HG03378 (cell line): ENCODE measurements around the gene LRP5.

Experiments
- ATAC-seq: cut with Tn5 transposase; IDR thresholded peaks from one replicate; pipeline ENCODE4 v1.9.1; 2021; ENCODE audit warnings: mild to moderate bottlenecking, moderate library complexity; ENCODE audit not compliant: unreplicated experiment

LRP5 gene

GRCh38 chr11:68369756-68370155, 57.4 kb downstream of the LRP5 start:
- ATAC-seq = no peak

GRCh38 chr11:68370211-68371111, 58.1 kb downstream of the LRP5 start:
- ATAC-seq = peak; percentile 66

- ATAC-seq = no peak
These were observed 59.0 kb downstream of the LRP5 start for GRCh38 chr11:68371171-68372041.

GRCh38 chr11:68372114-68372513, 59.7 kb downstream of the LRP5 start:
- no peak for ATAC-seq

GRCh38 chr11:68372625-68373024, 60.2 kb downstream of the LRP5 start:
- no peak for ATAC-seq

- no peak for ATAC-seq
These were observed 60.9 kb downstream of the LRP5 start for GRCh38 chr11:68373189-68373814.

- ATAC-seq = no peak
These were observed 61.6 kb downstream of the LRP5 start for GRCh38 chr11:68373815-68374501.

- no peak for ATAC-seq
These were observed 62.1 kb downstream of the LRP5 start for GRCh38 chr11:68374531-68374930.

- no peak for ATAC-seq
These were observed 62.9 kb downstream of the LRP5 start for GRCh38 chr11:68375337-68375736.

GRCh38 chr11:68375766-68376165, 63.4 kb downstream of the LRP5 start:
- no peak for ATAC-seq

GRCh38 chr11:68377389-68377795, 65.0 kb downstream of the LRP5 start:
- ATAC-seq = no peak

- no peak for ATAC-seq
These were observed 66.8 kb downstream of the LRP5 start for GRCh38 chr11:68379206-68379605.

GRCh38 chr11:68380786-68381622, 68.6 kb downstream of the LRP5 start:
- no peak for ATAC-seq

- ATAC-seq = no peak
These were observed 69.3 kb downstream of the LRP5 start for GRCh38 chr11:68381716-68382115.

- ATAC-seq = no peak
These were observed 70.1 kb downstream of the LRP5 start for GRCh38 chr11:68382358-68382998.

- no peak for ATAC-seq
These were observed 71.6 kb downstream of the LRP5 start for GRCh38 chr11:68383976-68384501.

GRCh38 chr11:68384530-68385081, 72.2 kb downstream of the LRP5 start:
- no peak for ATAC-seq

GRCh38 chr11:68385128-68385527, 72.7 kb downstream of the LRP5 start:
- ATAC-seq = no peak
